GM23338 (cell line): ENCODE measurements around the gene FOXP1. TPM values are rescaled to one million over a fixed set of nuclear protein-coding genes. Genes with fewer than 3 reads are reported as not detected.

Experiments
- ATAC-seq: fragments of 200-7000 bp; cut with Tn5 transposase; 3 replicates; pipeline ENCODE4 v1.9.1; 2020
- DNase-seq: peaks from one replicate; pipeline ENCODE4 v3.0.0-alpha.2; 2015; ENCODE audit warnings: low spot score
- H2AFZ ChIP-seq: fragments of 200-600 bp; sonication (generic); 2 replicates; pipeline ENCODE4 v1.8.0; 2016; ENCODE audit warnings: antibody characterized with exemption, mild to moderate bottlenecking, moderate library complexity
- H3F3A ChIP-seq: fragments of 200-600 bp; sonication (generic); replicated peaks from 2 replicates; pipeline ENCODE4 v1.8.0; 2017; ENCODE audit warnings: antibody characterized with exemption, mixed run types, low read depth
- H3K27ac ChIP-seq: fragments of 200-600 bp; sonication (generic); 2 replicates; pipeline ENCODE4 v1.6.1; 2016; ENCODE audit warnings: low read depth
- H3K27me3 ChIP-seq: fragments of 200-600 bp; sonication (generic); 2 replicates; pipeline ENCODE4 v1.8.0; 2016; ENCODE audit warnings: mild to moderate bottlenecking, mixed run types, moderate library complexity; ENCODE audit not compliant: insufficient read depth
- H3K36me3 ChIP-seq: fragments of 200-600 bp; sonication (generic); 2 replicates; pipeline ENCODE4 v1.8.0; 2016; ENCODE audit warnings: mild to moderate bottlenecking; ENCODE audit not compliant: insufficient read depth
- H3K4me1 ChIP-seq: fragments of 200-600 bp; sonication (generic); 2 replicates; pipeline ENCODE4 v1.8.0; 2016; ENCODE audit warnings: mild to moderate bottlenecking, moderate library complexity; ENCODE audit not compliant: insufficient read depth
- H3K4me2 ChIP-seq: fragments of 200-600 bp; sonication (generic); 2 replicates; pipeline ENCODE4 v1.7.1; 2017; ENCODE audit warnings: mixed run types
- H3K4me3 ChIP-seq: fragments of 200-600 bp; sonication (generic); 2 replicates; pipeline ENCODE4 v1.6.1; 2016; ENCODE audit warnings: mixed run types
- H3K79me2 ChIP-seq: fragments of 200-600 bp; sonication (generic); replicated peaks from 2 replicates; pipeline ENCODE4 v1.8.0; 2017; ENCODE audit warnings: mild to moderate bottlenecking; ENCODE audit not compliant: insufficient read depth
- H3K9me2 ChIP-seq: fragments of 200-600 bp; sonication (generic); 2 replicates; pipeline ENCODE4 v1.8.0; 2017; ENCODE audit not compliant: insufficient read depth
- H4K20me1 ChIP-seq: fragments of 200-600 bp; sonication (generic); replicated peaks from 2 replicates; pipeline ENCODE4 v1.8.0; 2017; ENCODE audit warnings: mild to moderate bottlenecking; ENCODE audit not compliant: insufficient read depth
- H3K27ac Mint-ChIP-seq: 2 replicates; pipeline ENCODE4 v1.8.0; 2020; ENCODE audit warnings: inconsistent platforms, mild to moderate bottlenecking, moderate library complexity, mixed read lengths
- H3K27me3 Mint-ChIP-seq: 3 replicates; pipeline ENCODE4 v1.8.0; 2022; ENCODE audit warnings: low read depth, mild to moderate bottlenecking, moderate library complexity, mixed read lengths, inconsistent platforms; ENCODE audit not compliant: insufficient read depth, poor library complexity
- H3K36me3 Mint-ChIP-seq: 3 replicates; pipeline ENCODE4 v1.8.0; 2021; ENCODE audit warnings: low read depth, mild to moderate bottlenecking, inconsistent platforms, moderate library complexity, mixed read lengths
- H3K4me1 Mint-ChIP-seq: 3 replicates; pipeline ENCODE4 v1.8.0; 2020; ENCODE audit warnings: mild to moderate bottlenecking, inconsistent platforms, mixed read lengths
- H3K4me3 Mint-ChIP-seq: 3 replicates; pipeline ENCODE4 v1.8.0; 2021; ENCODE audit warnings: moderate library complexity, mild to moderate bottlenecking, inconsistent platforms, mixed read lengths
- H3K9me3 Mint-ChIP-seq: 3 replicates; pipeline ENCODE4 v1.8.0; 2020; ENCODE audit warnings: moderate library complexity, mild to moderate bottlenecking, inconsistent platforms, mixed read lengths
- CREB1 ChIP-seq: fragments of 250-450 bp; sonication (Bioruptor Pico); IDR thresholded peaks from 2 replicates; pipeline ENCODE4 v1.5.0; 2020; ENCODE audit warnings: low read depth, mild to moderate bottlenecking, moderate library complexity
- CTCF ChIP-seq, 2 experiments: fragments of 200-600 bp in 1 of 2; sonication (generic) in 1 of 2; conservative IDR thresholded peaks; 2 replicates each; pipeline versions ENCODE4 v1.5.1 to v1.6.1; 2016 to 2017; ENCODE audit warnings: antibody characterized with exemption in 2 of 2, low read depth in 2 of 2, mild to moderate bottlenecking in 2 of 2, moderate library complexity in 1 of 2
- ETS1 ChIP-seq: IDR thresholded peaks from 2 replicates; pipeline ENCODE4 v1.6.1; 2016; ENCODE audit warnings: antibody characterized with exemption
- EZH2 ChIP-seq: fragments of 200-600 bp; sonication (generic); IDR thresholded peaks from one replicate; pipeline ENCODE4 v1.8.0; 2017; ENCODE audit warnings: antibody characterized with exemption, mild to moderate bottlenecking, low read depth; ENCODE audit not compliant: unreplicated experiment
- EZH2phosphoT487 ChIP-seq: fragments of 200-600 bp; sonication (generic); IDR thresholded peaks from one replicate; pipeline ENCODE4 v1.8.1; 2018; ENCODE audit warnings: antibody characterized with exemption; ENCODE audit not compliant: unreplicated experiment
- JUNB ChIP-seq: IDR thresholded peaks from one replicate; pipeline ENCODE4 v1.6.1; 2016; ENCODE audit warnings: antibody characterized with exemption; ENCODE audit not compliant: unreplicated experiment
- NANOG ChIP-seq: IDR thresholded peaks from 2 replicates; pipeline ENCODE4 v1.6.1; 2016; ENCODE audit warnings: antibody characterized with exemption, borderline replicate concordance
- POLR2AphosphoS5 ChIP-seq: IDR thresholded peaks from 2 replicates; pipeline ENCODE4 v1.6.1; 2016; ENCODE audit warnings: antibody characterized with exemption, low read depth
- REST ChIP-seq: IDR thresholded peaks from one replicate; pipeline ENCODE4 v1.6.1; 2018; ENCODE audit warnings: antibody characterized with exemption; ENCODE audit not compliant: unreplicated experiment
- STAT1 ChIP-seq: IDR thresholded peaks from one replicate; pipeline ENCODE4 v1.6.1; 2016; ENCODE audit warnings: antibody characterized with exemption; ENCODE audit not compliant: unreplicated experiment
- ZNF114 ChIP-seq: fragments of 250-450 bp; sonication (Bioruptor Pico); IDR thresholded peaks from 2 replicates; pipeline ENCODE4 v1.5.0; 2020; ENCODE audit warnings: mild to moderate bottlenecking, moderate library complexity
- ZNF331 ChIP-seq: fragments of 250-450 bp; sonication (Bioruptor Pico); IDR thresholded peaks from 2 replicates; pipeline ENCODE4 v1.5.0; 2020; ENCODE audit warnings: low read depth, mild to moderate bottlenecking, moderate library complexity
- ZNF462 ChIP-seq: fragments of 250-450 bp; sonication (Bioruptor Pico); IDR thresholded peaks from 2 replicates; pipeline ENCODE4 v1.5.0; 2020; ENCODE audit warnings: mild to moderate bottlenecking, moderate library complexity
- polyA plus RNA-seq: library from polyadenylated mRNA; unstranded; fragments of >200 nt; fragmentation: Nextera tagmentation; extraction: Ambion mirVana; gene quantifications from 2 replicates; pipeline ENCODE4 v1.2.1, GENCODE V29; 2016
- total RNA-seq: library from RNA; depleted of rRNA; stranded (reverse); fragments of >200 nt; shearing (Covaris generic); gene quantifications from 2 replicates; pipeline ENCODE4 v1.2.3, GENCODE V29; 2014

Gene FOXP1
- total and polyA plus RNA-seq, 2 experiments from 2014 or later = 32.9 to 35.5 TPM

- no peaks in the 10 kb centered on the region for H3K79me2 ChIP-seq
- peaks cover 6% of the 10 kb centered on the region for H3K4me1 ChIP-seq
- H3K9me3 Mint-ChIP-seq = no peaks in the 10 kb centered on the region
- no peak overlapping the region for H3K4me2 ChIP-seq
- H3K36me3 Mint-ChIP-seq = no peaks in the 10 kb centered on the region
- H3K27me3 Mint-ChIP-seq = peaks cover 5% of the 10 kb centered on the region
- H3K27ac ChIP-seq = no peak overlapping the region
- ATAC-seq (no peak), DNase-seq (no peak)
- peaks cover 16% of the 10 kb centered on the region for H3K4me1 Mint-ChIP-seq
- no peaks in the 10 kb centered on the region for H3F3A ChIP-seq
- H3K36me3 ChIP-seq = no peaks in the 10 kb centered on the region
- H4K20me1 ChIP-seq = no peaks in the 10 kb centered on the region
- H3K27me3 ChIP-seq = no peaks in the 10 kb centered on the region
- no peak overlapping the region for H3K27ac Mint-ChIP-seq
- no peaks in the 10 kb centered on the region for H3K9me2 ChIP-seq
- no peak overlapping the region for H2AFZ ChIP-seq
- no peak overlapping the region for H3K4me3 Mint-ChIP-seq
- H3K4me3 ChIP-seq = no peak overlapping the region
- TF ChIP-seq ZNF331 (no peak), POLR2AphosphoS5 (no peak), REST (no peak), EZH2 (no peak), EZH2phosphoT487 (no peak), ZNF114 (no peak), NANOG (no peak), ZNF462 (CRISPR knock-in tag) (no peak), JUNB (no peak), ETS1 (no peak), CREB1 (no peak), CTCF (conservative IDR thresholded peaks at IDR 0.05; ENCODE audit: low read depth in 2 of 2) (no peak), STAT1 (no peak)
These were observed 188.1 kb downstream of the FOXP1 start for GRCh38 chr3:71395470-71395869.
